ENCODE measurements around the gene CNKSR3. TPM values are rescaled to one million over a fixed set of nuclear protein-coding genes. Genes with fewer than 3 reads are reported as not detected.

CNKSR3 gene
- total RNA-seq, 1 donor from 2014 or later = 2.0 TPM

- Mint-ChIP-seq H3K27ac (ENCODE audit: unreplicated experiment) (no peak overlapping the region), H3K27me3 (ENCODE audit: unreplicated experiment) (peaks cover 2% of the 10 kb centered on the region), H3K4me1 (ENCODE audit: low read depth, unreplicated experiment) (peaks cover 6% of the 10 kb centered on the region)
Measured at GRCh38 chr6:154478021-154478700, 32.3 kb downstream of the CNKSR3 start.

GRCh38 chr6:154476494-154476893 lies 34.0 kb downstream of the CNKSR3 start:
- H3K4me3 Mint-ChIP-seq (ENCODE audit: unreplicated experiment) = no peak overlapping the region
- no peak for DNase-seq
- no peaks in the 10 kb centered on the region for H3K9me3 Mint-ChIP-seq (ENCODE audit: unreplicated experiment)
- H3K27me3 Mint-ChIP-seq (ENCODE audit: unreplicated experiment) = no peaks in the 10 kb centered on the region
- no peaks in the 10 kb centered on the region for H3K36me3 Mint-ChIP-seq (ENCODE audit: unreplicated experiment)
- H3K27ac Mint-ChIP-seq (ENCODE audit: unreplicated experiment) = no peak overlapping the region
- TF ChIP-seq, protein P1, sequence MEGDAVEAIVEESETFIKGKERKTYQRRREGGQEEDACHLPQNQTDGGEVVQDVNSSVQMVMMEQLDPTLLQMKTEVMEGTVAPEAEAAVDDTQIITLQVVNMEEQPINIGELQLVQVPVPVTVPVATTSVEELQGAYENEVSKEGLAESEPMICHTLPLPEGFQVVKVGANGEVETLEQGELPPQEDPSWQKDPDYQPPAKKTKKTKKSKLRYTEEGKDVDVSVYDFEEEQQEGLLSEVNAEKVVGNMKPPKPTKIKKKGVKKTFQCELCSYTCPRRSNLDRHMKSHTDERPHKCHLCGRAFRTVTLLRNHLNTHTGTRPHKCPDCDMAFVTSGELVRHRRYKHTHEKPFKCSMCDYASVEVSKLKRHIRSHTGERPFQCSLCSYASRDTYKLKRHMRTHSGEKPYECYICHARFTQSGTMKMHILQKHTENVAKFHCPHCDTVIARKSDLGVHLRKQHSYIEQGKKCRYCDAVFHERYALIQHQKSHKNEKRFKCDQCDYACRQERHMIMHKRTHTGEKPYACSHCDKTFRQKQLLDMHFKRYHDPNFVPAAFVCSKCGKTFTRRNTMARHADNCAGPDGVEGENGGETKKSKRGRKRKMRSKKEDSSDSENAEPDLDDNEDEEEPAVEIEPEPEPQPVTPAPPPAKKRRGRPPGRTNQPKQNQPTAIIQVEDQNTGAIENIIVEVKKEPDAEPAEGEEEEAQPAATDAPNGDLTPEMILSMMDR (IDR thresholded peaks at IDR 0.05; ENCODE audit: partially characterized antibody, unreplicated experiment) = no peak
- H3K4me1 Mint-ChIP-seq (ENCODE audit: low read depth, unreplicated experiment) = peaks cover 3% of the 10 kb centered on the region

More at GRCh38 chr6:154478021-154478700, 32.3 kb downstream of the CNKSR3 start:
- TF ChIP-seq, protein P1 (IDR thresholded peaks at IDR 0.05; ENCODE audit: partially characterized antibody, unreplicated experiment) = no peak
- no peaks in the 10 kb centered on the region for H3K36me3 Mint-ChIP-seq (ENCODE audit: unreplicated experiment)
- no peak overlapping the region for H3K4me3 Mint-ChIP-seq (ENCODE audit: unreplicated experiment)
- H3K9me3 Mint-ChIP-seq (ENCODE audit: unreplicated experiment) = no peaks in the 10 kb centered on the region
- DNase-seq = no peak

DNA sequence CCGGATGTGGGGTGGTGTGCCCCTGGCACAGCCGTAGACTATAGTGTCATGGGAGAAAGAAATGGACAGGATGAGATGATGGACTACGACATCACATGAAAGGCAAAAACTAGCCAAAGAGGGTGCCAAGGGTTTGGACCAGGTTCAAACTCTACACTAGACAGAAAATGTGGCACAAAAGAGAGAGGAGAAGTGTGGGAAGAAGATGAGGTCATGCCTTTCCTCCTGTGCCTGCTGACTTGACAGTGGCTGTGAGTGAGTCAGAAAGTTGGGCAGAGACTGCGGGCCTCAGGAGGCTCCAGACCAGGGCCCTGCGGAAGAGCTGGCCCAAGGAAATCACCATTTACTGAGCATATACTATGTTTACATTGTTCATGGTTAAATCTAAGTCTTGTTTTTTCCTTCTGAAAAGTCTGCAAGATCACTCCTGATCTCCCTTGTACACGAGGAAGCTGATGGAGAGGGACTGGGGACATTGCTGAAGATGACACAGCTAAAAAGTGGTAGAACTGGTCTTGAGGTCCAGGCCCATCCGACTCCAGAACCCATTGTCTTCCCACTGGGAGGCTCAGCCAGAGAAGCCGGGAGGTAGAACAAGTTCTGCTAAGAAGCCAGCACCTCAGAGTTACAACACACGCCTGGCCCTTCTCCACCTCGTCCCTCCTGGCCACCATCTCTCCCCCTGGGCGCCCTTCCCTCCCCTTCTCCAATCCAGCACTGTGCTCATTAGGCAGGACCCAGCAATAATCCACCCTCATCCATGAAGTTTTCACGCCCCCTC lies 35.6 kb downstream of the CNKSR3 start:
- Mint-ChIP-seq H3K36me3 (ENCODE audit: unreplicated experiment) (peaks cover 4% of the 10 kb centered on the region), H3K27ac (ENCODE audit: unreplicated experiment) (no peak overlapping the region), H3K27me3 (ENCODE audit: unreplicated experiment) (no peaks in the 10 kb centered on the region), H3K9me3 (ENCODE audit: unreplicated experiment) (no peaks in the 10 kb centered on the region), H3K4me1 (ENCODE audit: low read depth, unreplicated experiment) (no peaks in the 10 kb centered on the region), H3K4me3 (ENCODE audit: unreplicated experiment) (no peak overlapping the region)
- TF ChIP-seq, protein P1 (IDR thresholded peaks at IDR 0.05; ENCODE audit: partially characterized antibody, unreplicated experiment) = no peak
- no peak for DNase-seq

GRCh38 chr6:154473324-154473723 lies 37.2 kb downstream of the CNKSR3 start:
- Mint-ChIP-seq H3K27ac (ENCODE audit: unreplicated experiment) (no peak overlapping the region), H3K4me1 (ENCODE audit: low read depth, unreplicated experiment) (no peaks in the 10 kb centered on the region), H3K9me3 (ENCODE audit: unreplicated experiment) (no peaks in the 10 kb centered on the region), H3K36me3 (ENCODE audit: unreplicated experiment) (peaks cover 4% of the 10 kb centered on the region), H3K4me3 (ENCODE audit: unreplicated experiment) (no peak overlapping the region), H3K27me3 (ENCODE audit: unreplicated experiment) (peaks cover under 1% of the 10 kb centered on the region)
- no peak for DNase-seq
- TF ChIP-seq, protein P1 (IDR thresholded peaks at IDR 0.05; ENCODE audit: partially characterized antibody, unreplicated experiment) = no peak

Measured in glutamatergic neuron (in vitro differentiated cells).